K562 (cell line): ENCODE data around the gene TCF3. TPM values are rescaled to one million over a fixed set of nuclear protein-coding genes. Genes with fewer than 3 reads are reported as not detected.
A peak's percentile ranks its signal among the peaks of the same experiment; 100 is the strongest.

Experiments used
- ADNP ChIP-seq: fragments of 200-800 bp; sonication (Bioruptor generic); IDR thresholded peaks from 2 replicates; pipeline ENCODE4 v1.6.1; 2016; ENCODE audit warnings: missing genetic modification characterization, missing compliant biosample characterization
- AFF1 ChIP-seq, 2 experiments: fragments of 450-650 bp; IDR thresholded peaks; 2 replicates each; pipeline ENCODE4 v1.6.1; 2018; ENCODE audit warnings: mild to moderate bottlenecking in 2 of 2, low read depth in 1 of 2; ENCODE audit not compliant: partially characterized antibody in 2 of 2
- CREB3L1 ChIP-seq: fragments of 450-650 bp; IDR thresholded peaks from 2 replicates; pipeline ENCODE4 v1.6.1; 2014; ENCODE audit warnings: low read depth, mild to moderate bottlenecking, moderate library complexity, borderline replicate concordance
- E4F1 ChIP-seq: fragments of 250-450 bp; sonication (Bioruptor Pico); IDR thresholded peaks from 2 replicates; pipeline ENCODE4 v1.5.0; 2021; ENCODE audit warnings: mild to moderate bottlenecking, borderline replicate concordance
- FOS ChIP-seq: IDR thresholded peaks from 3 replicates; pipeline ENCODE4 v1.6.1; 2011; ENCODE audit not compliant: insufficient read length; ENCODE audit errors: extremely low read depth
- FOXA1 ChIP-seq: fragments of 450-650 bp; IDR thresholded peaks from 2 replicates; pipeline ENCODE4 v1.6.1; 2016; ENCODE audit warnings: mild to moderate bottlenecking, borderline replicate concordance
- HNRNPLL ChIP-seq: fragments of 200-400 bp; formaldehyde crosslinking; IDR thresholded peaks from 2 replicates; pipeline ENCODE4 v1.6.1; 2017; ENCODE audit warnings: low read length, low read depth, mild to moderate bottlenecking; ENCODE audit not compliant: poor library complexity, severe bottlenecking
- NONO ChIP-seq, 2 experiments: fragments of 200-400 bp in 1 of 2; fragments of 450-650 bp in 1 of 2; formaldehyde crosslinking in 1 of 2; IDR thresholded peaks; 2 replicates each; pipeline ENCODE4 v1.6.1; 2017; ENCODE audit warnings: low read depth in 2 of 2, mild to moderate bottlenecking in 2 of 2, moderate library complexity in 2 of 2, low read length in 1 of 2
- POLR3A ChIP-seq: IDR thresholded peaks from 2 replicates; pipeline ENCODE4 v1.6.1; 2011; ENCODE audit warnings: borderline replicate concordance, mild to moderate bottlenecking, moderate library complexity; ENCODE audit not compliant: insufficient read length, insufficient read depth; ENCODE audit errors: extremely low read depth
- SRSF9 ChIP-seq: fragments of 200-400 bp; formaldehyde crosslinking; IDR thresholded peaks from 2 replicates; pipeline ENCODE4 v1.6.1; 2017; ENCODE audit warnings: low read depth, low read length, borderline replicate concordance
- TAF1 ChIP-seq: IDR thresholded peaks from 2 replicates; pipeline ENCODE4 v1.6.1; 2011; ENCODE audit warnings: mild to moderate bottlenecking, low read length, moderate library complexity; ENCODE audit not compliant: insufficient read depth, control insufficient read depth, severe bottlenecking; ENCODE audit errors: extremely low read depth
- ZNF146 ChIP-seq: IDR thresholded peaks from one replicate; pipeline ENCODE4 v1.6.1; 2018; ENCODE audit warnings: missing compliant biosample characterization; ENCODE audit not compliant: unreplicated experiment
- ZNF184 ChIP-seq: sonication (generic); formaldehyde crosslinking; IDR thresholded peaks from 2 replicates; pipeline ENCODE4 v1.5.0; 2020; ENCODE audit warnings: missing genetic modification reagents
- ZNF197 ChIP-seq: fragments of 200-800 bp; sonication (Bioruptor generic); IDR thresholded peaks from 2 replicates; pipeline ENCODE4 v1.6.1; 2016; ENCODE audit warnings: low read depth, missing genetic modification characterization, missing compliant biosample characterization
- polyA plus RNA-seq, 8 experiments: library from polyadenylated mRNA; depleted of rRNA in 4 of 8; stranded (reverse) in 5 of 8; unstranded in 3 of 8; fragments of >200 nt; fragmentation: Nextera tagmentation in 2 of 8; fragmentation: Illumina TruSeq in 1 of 8; extraction: Ambion mirVana in 2 of 8; extraction: Trizol in 1 of 8; gene quantifications; 2 replicates each; pipeline versions ENCODE4 v1.2.1 to v1.2.3, GENCODE V29; 2011 to 2014; ENCODE audit warnings: inconsistent platforms in 1 of 8, missing spikeins in 1 of 8
- total RNA-seq, 7 experiments: library from RNA; depleted of rRNA in 6 of 7; stranded (reverse); fragments of >200 nt in 6 of 7; fragmentation: Illumina TruSeq in 2 of 7; extraction: Trizol in 2 of 7; gene quantifications; 2 replicates each; pipeline versions ENCODE4 v1.2.1 to v1.2.3, GENCODE V29; 2011 to 2021; ENCODE audit warnings: low replicate concordance in 1 of 7
- TF ChIP-seq, protein P1 (sequence below): fragments of 450-650 bp; IDR thresholded peaks from 2 replicates; pipeline ENCODE4 v1.6.1; 2018; ENCODE audit not compliant: partially characterized antibody

Gene TCF3
- total and polyA plus RNA-seq, 9 of the 15 experiments (the other 6 are each of a cell fraction or from before 2014, with no cell fraction given): 5.6 to 259 (median 84.0) TPM

GRCh38 chr19:1653300-1653628 lies 849 bp upstream of the TCF3 start (continued):
- TF ChIP-seq HNRNPLL: peak; percentile 6
- no peak for TF ChIP-seq TAF1
- no peak for TF ChIP-seq AFF1 (IDR thresholded peaks at IDR 0.05; ENCODE audit: low read depth in 1 of 2, partially characterized antibody in 2 of 2)
- no peak for TF ChIP-seq E4F1 (CRISPR knock-in tag)
- TF ChIP-seq SRSF9: no peak
- TF ChIP-seq, protein P1, sequence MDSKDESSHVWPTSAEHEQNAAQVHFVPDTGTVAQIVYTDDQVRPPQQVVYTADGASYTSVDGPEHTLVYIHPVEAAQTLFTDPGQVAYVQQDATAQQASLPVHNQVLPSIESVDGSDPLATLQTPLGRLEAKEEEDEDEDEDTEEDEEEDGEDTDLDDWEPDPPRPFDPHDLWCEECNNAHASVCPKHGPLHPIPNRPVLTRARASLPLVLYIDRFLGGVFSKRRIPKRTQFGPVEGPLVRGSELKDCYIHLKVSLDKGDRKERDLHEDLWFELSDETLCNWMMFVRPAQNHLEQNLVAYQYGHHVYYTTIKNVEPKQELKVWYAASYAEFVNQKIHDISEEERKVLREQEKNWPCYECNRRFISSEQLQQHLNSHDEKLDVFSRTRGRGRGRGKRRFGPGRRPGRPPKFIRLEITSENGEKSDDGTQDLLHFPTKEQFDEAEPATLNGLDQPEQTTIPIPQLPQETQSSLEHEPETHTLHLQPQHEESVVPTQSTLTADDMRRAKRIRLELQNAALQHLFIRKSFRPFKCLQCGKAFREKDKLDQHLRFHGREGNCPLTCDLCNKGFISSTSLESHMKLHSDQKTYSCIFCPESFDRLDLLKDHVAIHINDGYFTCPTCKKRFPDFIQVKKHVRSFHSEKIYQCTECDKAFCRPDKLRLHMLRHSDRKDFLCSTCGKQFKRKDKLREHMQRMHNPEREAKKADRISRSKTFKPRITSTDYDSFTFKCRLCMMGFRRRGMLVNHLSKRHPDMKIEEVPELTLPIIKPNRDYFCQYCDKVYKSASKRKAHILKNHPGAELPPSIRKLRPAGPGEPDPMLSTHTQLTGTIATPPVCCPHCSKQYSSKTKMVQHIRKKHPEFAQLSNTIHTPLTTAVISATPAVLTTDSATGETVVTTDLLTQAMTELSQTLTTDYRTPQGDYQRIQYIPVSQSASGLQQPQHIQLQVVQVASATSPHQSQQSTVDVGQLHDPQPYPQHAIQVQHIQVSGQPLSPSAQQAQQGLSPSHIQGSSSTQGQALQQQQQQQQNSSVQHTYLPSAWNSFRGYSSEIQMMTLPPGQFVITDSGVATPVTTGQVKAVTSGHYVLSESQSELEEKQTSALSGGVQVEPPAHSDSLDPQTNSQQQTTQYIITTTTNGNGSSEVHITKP: peak; percentile 11
- TF ChIP-seq ZNF146 (CRISPR knock-in tag): no peak
- peak; percentile 62 for TF ChIP-seq POLR3A
- TF ChIP-seq ADNP (tag): peak; percentile 95
- TF ChIP-seq NONO (IDR thresholded peaks at IDR 0.05; ENCODE audit: low read depth in 2 of 2, low read length in 1 of 2): 0 out of 4 replicates have a peak, but pooled peaks of 1 of the 2 experiments have one; percentile 56
- TF ChIP-seq FOS: no peak
- no peak; the same call in 1 of the 2 replicates for TF ChIP-seq ZNF197 (CRISPR knock-in tag)
- TF ChIP-seq CREB3L1: no peak; the same call in 1 of the 2 replicates
- no peak for TF ChIP-seq FOXA1
- TF ChIP-seq ZNF184: no peak
